CD14-positive monocyte (primary cell): Measurements from ENCODE around the gene MRTFA. TPM values are rescaled to one million over a fixed set of nuclear protein-coding genes. Genes with fewer than 3 reads are reported as not detected.

Source experiments
- DNase-seq, 3 donors: peaks; one replicate each; pipeline ENCODE4 v3.0.0-alpha.2; 2011 to 2022
- H2AFZ ChIP-seq: 2 replicates; pipeline ENCODE4 v1.6.0; 2012; ENCODE audit warnings: mild to moderate bottlenecking, low read depth, low read length, inconsistent platforms; ENCODE audit not compliant: insufficient read depth, poor library complexity, severe bottlenecking
- H3K27ac ChIP-seq, 2 donors: 1 replicate in 1 of 2; 2 replicates in 1 of 2; pipeline ENCODE4 v1.5.1; 2012 to 2013; ENCODE audit warnings: low read length in 2 of 2, control low read depth in 1 of 2, inconsistent platforms in 1 of 2, low read depth in 1 of 2, mild to moderate bottlenecking in 1 of 2
- H3K27me3 ChIP-seq, 2 donors: one replicate each; pipeline versions ENCODE4 v1.6.0 to v1.6.1; 2011 to 2013; ENCODE audit warnings: low read length in 2 of 2; ENCODE audit not compliant: control insufficient read depth in 2 of 2, insufficient read depth in 2 of 2
- H3K36me3 ChIP-seq, 2 donors: replicated peaks in 1 of 2; 1 replicate in 1 of 2; 2 replicates in 1 of 2; pipeline versions ENCODE4 v1.5.1 to v1.6.1; 2012 to 2013; ENCODE audit warnings: low read length in 2 of 2, control low read depth in 1 of 2, inconsistent platforms in 1 of 2, mild to moderate bottlenecking in 1 of 2; ENCODE audit not compliant: insufficient read depth in 2 of 2, control insufficient read depth in 1 of 2
- H3K4me1 ChIP-seq, 2 donors: 1 replicate in 1 of 2; 2 replicates in 1 of 2; pipeline versions ENCODE4 v1.5.1 to v1.6.1; 2012 to 2013; ENCODE audit warnings: low read length in 2 of 2, control low read depth in 1 of 2, inconsistent platforms in 1 of 2, mild to moderate bottlenecking in 1 of 2, moderate library complexity in 1 of 2; ENCODE audit not compliant: insufficient read depth in 2 of 2, control insufficient read depth in 1 of 2
- H3K4me2 ChIP-seq: replicated peaks from 2 replicates; pipeline ENCODE3; 2012; ENCODE audit warnings: low read length, moderate library complexity, mild to moderate bottlenecking; ENCODE audit not compliant: poor library complexity, severe bottlenecking; ENCODE audit errors: extremely low read depth
- H3K4me3 ChIP-seq, 3 experiments: fragments of 200-600 bp in 1 of 3; sonication (generic) in 1 of 3; replicated peaks in 1 of 3; 1 replicate in 2 of 3; 2 replicates in 1 of 3; pipeline ENCODE4 v1.5.1; 2011 to 2013; ENCODE audit warnings: low read length in 3 of 3, mild to moderate bottlenecking in 3 of 3, control low read depth in 2 of 3, low read depth in 2 of 3, inconsistent platforms in 1 of 3, moderate library complexity in 1 of 3
- H3K79me2 ChIP-seq: 2 replicates; pipeline ENCODE4 v1.6.0; 2012; ENCODE audit warnings: mild to moderate bottlenecking, control low read depth, inconsistent platforms, low read length, moderate library complexity; ENCODE audit not compliant: insufficient read depth
- H3K9ac ChIP-seq: 2 replicates; pipeline ENCODE4 v1.6.0; 2017; ENCODE audit warnings: low read length, mild to moderate bottlenecking; ENCODE audit not compliant: insufficient read depth, poor library complexity, severe bottlenecking
- H3K9me3 ChIP-seq, 2 donors: replicated peaks in 1 of 2; 1 replicate in 1 of 2; 2 replicates in 1 of 2; pipeline versions ENCODE4 v1.5.1 to v1.6.1; 2012 to 2013; ENCODE audit warnings: low read length in 2 of 2, control low read depth in 1 of 2; ENCODE audit not compliant: control insufficient read depth in 1 of 2, insufficient read depth in 1 of 2
- H4K20me1 ChIP-seq: 2 replicates; pipeline ENCODE4 v1.6.0; 2012; ENCODE audit warnings: mild to moderate bottlenecking, low read length, control low read depth, moderate library complexity; ENCODE audit not compliant: insufficient read depth
- H3K27ac Mint-ChIP-seq, 7 donors: one replicate each; pipeline ENCODE4 v1.8.0; 2020; ENCODE audit warnings: mild to moderate bottlenecking in 7 of 7, mixed read lengths in 7 of 7, moderate library complexity in 6 of 7, inconsistent platforms in 2 of 7
- H3K27me3 Mint-ChIP-seq, 3 donors: one replicate each; pipeline ENCODE4 v1.8.0; 2021 to 2022; ENCODE audit warnings: low read depth in 3 of 3, mild to moderate bottlenecking in 3 of 3, mixed read lengths in 3 of 3, moderate library complexity in 3 of 3, inconsistent platforms in 1 of 3
- H3K36me3 Mint-ChIP-seq, 2 donors: one replicate each; pipeline ENCODE4 v1.8.0; 2020; ENCODE audit warnings: mixed read lengths in 2 of 2, inconsistent platforms in 1 of 2, mild to moderate bottlenecking in 1 of 2
- H3K4me1 Mint-ChIP-seq: one replicate; pipeline ENCODE4 v1.8.0; 2020; ENCODE audit warnings: mild to moderate bottlenecking, mixed read lengths
- H3K4me3 Mint-ChIP-seq, 2 donors: one replicate each; pipeline ENCODE4 v1.8.0; 2020; ENCODE audit warnings: mild to moderate bottlenecking in 2 of 2, mixed read lengths in 2 of 2, moderate library complexity in 1 of 2
- H3K9me3 Mint-ChIP-seq, 7 donors: one replicate each; pipeline ENCODE4 v1.8.0; 2020 to 2022; ENCODE audit warnings: mixed read lengths in 7 of 7, mild to moderate bottlenecking in 6 of 7, moderate library complexity in 6 of 7, inconsistent platforms in 2 of 7
- WGBS: methylation state at CpG from one replicate; pipeline ENCODE4 v1.1.5; 2013; ENCODE audit warnings: missing lambda C conversion rate; ENCODE audit not compliant: insufficient coverage; 5-methylcytosine and 5-hydroxymethylcytosine counted together
- intact Hi-C, 2 donors: fragments of 100-400 bp; cut with micrococcal nuclease; formaldehyde crosslinking; loops; one replicate each; pipeline versions ENCODE4 v1.15.0 to v1.15.1; 2023
- polyA plus RNA-seq, 3 donors: library from polyadenylated mRNA; depleted of rRNA in 1 of 3; unstranded in 2 of 3; stranded (reverse) in 1 of 3; fragments of 300-500 nt in 2 of 3; fragments of >200 nt in 1 of 3; fragmentation: Illumina TruSeq in 2 of 3; gene quantifications; 1 replicate in 2 of 3; 2 replicates in 1 of 3; pipeline ENCODE4 v1.2.3, GENCODE V29; 2012 to 2021
- TF ChIP-seq, protein P1 (sequence below): fragments of 200-600 bp; IDR thresholded peaks from one replicate; pipeline ENCODE4 v1.8.0; 2022; ENCODE audit warnings: antibody characterized with exemption, mild to moderate bottlenecking

The MRTFA gene
- polyA plus RNA-seq, 3 donors: 14.1 to 33.8 (median 18.9) TPM

DNA sequence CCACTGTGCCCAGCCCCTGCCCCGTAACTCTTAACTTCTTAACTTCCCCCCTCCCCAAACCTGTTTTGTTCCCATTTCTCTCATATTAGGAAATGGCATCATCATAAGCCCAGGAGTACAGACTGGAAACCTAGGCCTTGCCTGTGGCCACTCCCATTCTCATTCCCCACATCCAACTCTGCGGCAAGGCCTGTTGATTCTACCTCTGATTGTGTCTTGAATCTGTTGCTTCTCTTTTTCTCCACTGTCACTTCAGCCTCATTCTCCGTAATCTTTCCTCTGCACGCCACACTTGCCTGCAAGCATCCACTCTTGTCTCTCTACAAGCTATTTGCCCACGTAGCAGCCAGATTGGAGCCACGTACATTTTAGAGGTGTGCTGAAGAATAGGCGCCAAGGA lies 240.9 kb downstream of the MRTFA start:
- H3K79me2 ChIP-seq: peaks cover 3% of the 10 kb centered on the region
- H3K36me3 ChIP-seq: peaks cover 0 to 9% of the 10 kb centered on the region in 2 donors
- H3K4me1 Mint-ChIP-seq: peaks cover 33% of the 10 kb centered on the region
- H3K4me2 ChIP-seq: no peak overlapping the region
- no peak overlapping the region for H3K4me3 ChIP-seq
- 92% methylated on average over 5 of the region's 7 CpGs for WGBS
- H4K20me1 ChIP-seq: peaks cover 40% of the 10 kb centered on the region
- DNase-seq: no peak
- peaks cover 20 to 40% of the 10 kb centered on the region in 2 donors for H3K36me3 Mint-ChIP-seq
- H3K27me3 ChIP-seq: no peaks in the 10 kb centered on the region
- no peak overlapping the region for H3K27ac ChIP-seq
- H3K27ac Mint-ChIP-seq: peak overlapping the region in 3 of 7 donors; percentile 4 to 73 (median 46)
- intact Hi-C loops: no loop called here
- TF ChIP-seq, protein P1, sequence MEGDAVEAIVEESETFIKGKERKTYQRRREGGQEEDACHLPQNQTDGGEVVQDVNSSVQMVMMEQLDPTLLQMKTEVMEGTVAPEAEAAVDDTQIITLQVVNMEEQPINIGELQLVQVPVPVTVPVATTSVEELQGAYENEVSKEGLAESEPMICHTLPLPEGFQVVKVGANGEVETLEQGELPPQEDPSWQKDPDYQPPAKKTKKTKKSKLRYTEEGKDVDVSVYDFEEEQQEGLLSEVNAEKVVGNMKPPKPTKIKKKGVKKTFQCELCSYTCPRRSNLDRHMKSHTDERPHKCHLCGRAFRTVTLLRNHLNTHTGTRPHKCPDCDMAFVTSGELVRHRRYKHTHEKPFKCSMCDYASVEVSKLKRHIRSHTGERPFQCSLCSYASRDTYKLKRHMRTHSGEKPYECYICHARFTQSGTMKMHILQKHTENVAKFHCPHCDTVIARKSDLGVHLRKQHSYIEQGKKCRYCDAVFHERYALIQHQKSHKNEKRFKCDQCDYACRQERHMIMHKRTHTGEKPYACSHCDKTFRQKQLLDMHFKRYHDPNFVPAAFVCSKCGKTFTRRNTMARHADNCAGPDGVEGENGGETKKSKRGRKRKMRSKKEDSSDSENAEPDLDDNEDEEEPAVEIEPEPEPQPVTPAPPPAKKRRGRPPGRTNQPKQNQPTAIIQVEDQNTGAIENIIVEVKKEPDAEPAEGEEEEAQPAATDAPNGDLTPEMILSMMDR: no peak
- H3K9ac ChIP-seq: no peak overlapping the region
- peaks cover 0 to 2% (median 0%) of the 10 kb centered on the region in 7 donors for H3K9me3 Mint-ChIP-seq
- no peak overlapping the region for H2AFZ ChIP-seq
- H3K9me3 ChIP-seq: no peaks in the 10 kb centered on the region
- peaks cover 12 to 13% of the 10 kb centered on the region in 2 donors for H3K4me1 ChIP-seq
- H3K27me3 Mint-ChIP-seq: peaks cover 0 to 5% (median 2%) of the 10 kb centered on the region in 3 donors
- no peak overlapping the region for H3K4me3 Mint-ChIP-seq

GRCh38 chr22:40394607-40395006 lies 241.9 kb downstream of the MRTFA start:
- intact Hi-C loops: no loop called here
- H3K27ac ChIP-seq: no peak overlapping the region
- H3K27me3 Mint-ChIP-seq: peaks cover 0 to 2% (median 1%) of the 10 kb centered on the region in 3 donors
- H3K4me3 ChIP-seq: no peak overlapping the region
- H2AFZ ChIP-seq: no peak overlapping the region
- peaks cover 35% of the 10 kb centered on the region for H4K20me1 ChIP-seq
- no peaks in the 10 kb centered on the region for H3K27me3 ChIP-seq
- H3K27ac Mint-ChIP-seq: peak overlapping the region in 2 of 7 donors; percentile 48 to 54
- TF ChIP-seq, protein P1: no peak
- H3K4me1 Mint-ChIP-seq: peaks cover 23% of the 10 kb centered on the region
- H3K4me2 ChIP-seq: no peak overlapping the region
- H3K79me2 ChIP-seq: peaks cover 3% of the 10 kb centered on the region
- H3K9ac ChIP-seq: no peak overlapping the region
- H3K36me3 ChIP-seq: peaks cover 0 to 9% of the 10 kb centered on the region in 2 donors
- WGBS: 10% methylated on average over 1 of the region's 3 CpGs
- no peak overlapping the region for H3K4me3 Mint-ChIP-seq
- DNase-seq: no peak
- no peaks in the 10 kb centered on the region for H3K9me3 ChIP-seq
- peaks cover 2 to 3% of the 10 kb centered on the region in 2 donors for H3K4me1 ChIP-seq
- H3K36me3 Mint-ChIP-seq: peaks cover 20 to 39% of the 10 kb centered on the region in 2 donors
- H3K9me3 Mint-ChIP-seq: no peaks in the 10 kb centered on the region
